ENCODE results near the gene HJV.

GRCh38 chr1:145975216-145975615 is 46.3 kb downstream of the HJV start:
- TF ChIP-seq CTCF (IDR thresholded peaks at IDR 0.05) (no peak), ZFX (IDR thresholded peaks at IDR 0.05; ENCODE audit: borderline replicate concordance) (no peak)
